DOHH2 (cell line): ENCODE data around the gene TNFRSF17.

Experiments
- CTCF ChIP-seq: fragments of 200-600 bp; sonication (generic); IDR thresholded peaks from one replicate; pipeline ENCODE4 v1.5.1; 2014; ENCODE audit warnings: antibody characterized with exemption, mild to moderate bottlenecking, low read depth, low read length; ENCODE audit not compliant: poor library complexity, severe bottlenecking
- EZH2phosphoT487 ChIP-seq: fragments of 200-600 bp; sonication (generic); IDR thresholded peaks from 2 replicates; pipeline ENCODE4 v1.6.1; 2017; ENCODE audit warnings: borderline replicate concordance, mild to moderate bottlenecking, antibody characterized with exemption, low read length, moderate library complexity, mixed read lengths

GRCh38 chr16:12017558-12017957, 52.5 kb downstream of the TNFRSF17 start:
- TF ChIP-seq CTCF = no peak
- no peak for TF ChIP-seq EZH2phosphoT487
